Neural progenitor cell (in vitro differentiated cells): ENCODE measurements around the gene RUBCN.
"Not testable (repeated sequence)": the region's sequence is repeated elsewhere in the genome, so short reads cannot be mapped to it uniquely, and the experiment has no call there.

ENCODE experiments used
- EZH2 ChIP-seq: fragments of 200-600 bp; sonication (generic); IDR thresholded peaks from 2 replicates; pipeline ENCODE4 v1.6.1; 2017; ENCODE audit warnings: antibody characterized with exemption, mild to moderate bottlenecking, moderate library complexity
- TF ChIP-seq, protein P1 (sequence below): fragments of 200-600 bp; sonication (generic); IDR thresholded peaks from 2 replicates; pipeline ENCODE4 v1.5.1; 2017; ENCODE audit warnings: antibody characterized with exemption, mild to moderate bottlenecking

DNA sequence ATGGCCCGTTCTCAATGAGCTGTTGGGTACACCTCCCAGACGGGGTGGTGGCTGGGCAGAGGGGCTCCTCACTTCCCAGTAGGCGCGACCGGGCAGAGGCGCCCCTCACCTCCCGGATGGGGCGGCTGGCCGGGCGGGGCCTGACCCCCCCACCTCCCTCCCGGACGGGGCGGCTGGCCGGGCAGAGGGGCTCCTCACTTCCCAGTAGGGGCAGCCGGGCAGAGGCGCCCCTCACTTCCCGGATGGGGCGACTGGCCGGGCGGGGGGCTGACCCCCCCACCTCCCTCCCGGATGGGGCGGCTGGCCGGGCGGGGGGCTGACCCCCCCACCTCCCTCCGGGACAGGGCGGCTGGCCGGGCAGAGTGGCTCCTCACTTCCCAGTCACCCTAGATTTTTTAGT lies 5.2 kb downstream of the RUBCN start:
- TF ChIP-seq, protein P1, sequence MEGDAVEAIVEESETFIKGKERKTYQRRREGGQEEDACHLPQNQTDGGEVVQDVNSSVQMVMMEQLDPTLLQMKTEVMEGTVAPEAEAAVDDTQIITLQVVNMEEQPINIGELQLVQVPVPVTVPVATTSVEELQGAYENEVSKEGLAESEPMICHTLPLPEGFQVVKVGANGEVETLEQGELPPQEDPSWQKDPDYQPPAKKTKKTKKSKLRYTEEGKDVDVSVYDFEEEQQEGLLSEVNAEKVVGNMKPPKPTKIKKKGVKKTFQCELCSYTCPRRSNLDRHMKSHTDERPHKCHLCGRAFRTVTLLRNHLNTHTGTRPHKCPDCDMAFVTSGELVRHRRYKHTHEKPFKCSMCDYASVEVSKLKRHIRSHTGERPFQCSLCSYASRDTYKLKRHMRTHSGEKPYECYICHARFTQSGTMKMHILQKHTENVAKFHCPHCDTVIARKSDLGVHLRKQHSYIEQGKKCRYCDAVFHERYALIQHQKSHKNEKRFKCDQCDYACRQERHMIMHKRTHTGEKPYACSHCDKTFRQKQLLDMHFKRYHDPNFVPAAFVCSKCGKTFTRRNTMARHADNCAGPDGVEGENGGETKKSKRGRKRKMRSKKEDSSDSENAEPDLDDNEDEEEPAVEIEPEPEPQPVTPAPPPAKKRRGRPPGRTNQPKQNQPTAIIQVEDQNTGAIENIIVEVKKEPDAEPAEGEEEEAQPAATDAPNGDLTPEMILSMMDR: not testable (repeated sequence)
- TF ChIP-seq EZH2: not testable (repeated sequence)
